OCI-LY3 (cell line): ENCODE results near the gene RNF217.

Source experiments
- CTCF ChIP-seq: fragments of 200-600, 300-600 bp; sonication (generic); IDR thresholded peaks from 2 replicates; pipeline ENCODE4 v1.5.1; 2014; ENCODE audit warnings: antibody characterized with exemption, low read length, low read depth
- EZH2phosphoT487 ChIP-seq: fragments of 200-600 bp; shearing (Covaris generic); IDR thresholded peaks from 2 replicates; pipeline ENCODE4 v1.6.1; 2018; ENCODE audit warnings: antibody characterized with exemption, mixed run types, low read depth

GRCh38 chr6:124926435-124926834 lies 35.8 kb upstream of the RNF217 start:
- no peak for TF ChIP-seq CTCF
- no peak for TF ChIP-seq EZH2phosphoT487
